NT2/D1 (cell line): ENCODE results near the gene AQP2.

Experiments used
- DNase-seq: peaks from one replicate; pipeline ENCODE4 v3.0.0-alpha.2; 2011; ENCODE audit warnings: low read depth, low spot score
- H3K27me3 ChIP-seq: 2 replicates; pipeline ENCODE4 v1.6.0; 2011; ENCODE audit warnings: mild to moderate bottlenecking; ENCODE audit not compliant: insufficient read length, insufficient read depth
- H3K36me3 ChIP-seq: 2 replicates; pipeline ENCODE4 v1.6.1; 2011; ENCODE audit warnings: mild to moderate bottlenecking, low read length, mixed read lengths; ENCODE audit not compliant: insufficient read depth, insufficient read length
- H3K4me1 ChIP-seq: 2 replicates; pipeline ENCODE4 v1.5.1; 2011; ENCODE audit not compliant: insufficient read depth, insufficient read length
- H3K4me3 ChIP-seq: 2 replicates; pipeline ENCODE4 v1.5.1; 2011; ENCODE audit warnings: low read depth; ENCODE audit not compliant: insufficient read length
- H3K9ac ChIP-seq: 2 replicates; pipeline ENCODE4 v1.6.0; 2011; ENCODE audit warnings: low read depth; ENCODE audit not compliant: insufficient read length
- H3K9me3 ChIP-seq: 2 replicates; pipeline ENCODE4 v1.5.1; 2011; ENCODE audit warnings: mild to moderate bottlenecking, low read length; ENCODE audit not compliant: insufficient read depth
- SUZ12 ChIP-seq: IDR thresholded peaks from 2 replicates; pipeline ENCODE4 v1.6.1; 2011; ENCODE audit not compliant: insufficient read length, insufficient read depth; ENCODE audit errors: extremely low read depth
- YY1 ChIP-seq: IDR thresholded peaks from 2 replicates; pipeline ENCODE4 v1.6.1; 2011; ENCODE audit not compliant: insufficient read length, insufficient read depth
- ZNF274 ChIP-seq: IDR thresholded peaks from 2 replicates; pipeline ENCODE4 v1.6.1; 2011; ENCODE audit warnings: mild to moderate bottlenecking, low read depth, low read length

Gene AQP2

GRCh38 chr12:49912345-49913255 lies 37.9 kb upstream of the AQP2 start:
- Histone ChIP-seq H3K9ac (no peak overlapping the region), H3K4me1 (peaks cover 34% of the 10 kb centered on the region)

GRCh38 chr12:49916129-49916919 lies 34.2 kb upstream of the AQP2 start:
- Histone ChIP-seq H3K4me3 (no peak overlapping the region), H3K9ac (no peak overlapping the region), H3K36me3 (no peaks in the 10 kb centered on the region), H3K27me3 (no peaks in the 10 kb centered on the region), H3K9me3 (no peaks in the 10 kb centered on the region), H3K4me1 (peaks cover 23% of the 10 kb centered on the region)
- no peak for DNase-seq
- TF ChIP-seq YY1 (no peak), SUZ12 (no peak), ZNF274 (no peak)

More at GRCh38 chr12:49912345-49913255, 37.9 kb upstream of the AQP2 start:
- Histone ChIP-seq H3K36me3 (no peaks in the 10 kb centered on the region), H3K27me3 (no peaks in the 10 kb centered on the region), H3K4me3 (no peak overlapping the region), H3K9me3 (no peaks in the 10 kb centered on the region)
- TF ChIP-seq ZNF274 (no peak), YY1 (no peak), SUZ12 (no peak)
- no peak for DNase-seq

- H3K9me3 ChIP-seq: no peaks in the 10 kb centered on the region
- peaks cover 2% of the 10 kb centered on the region for H3K27me3 ChIP-seq
- H3K36me3 ChIP-seq: no peaks in the 10 kb centered on the region
- no peak overlapping the region for H3K4me3 ChIP-seq
- peaks cover 23% of the 10 kb centered on the region for H3K4me1 ChIP-seq
- H3K9ac ChIP-seq: no peak overlapping the region
- TF ChIP-seq SUZ12 (no peak), ZNF274 (no peak), YY1 (no peak)
- no peak for DNase-seq
Observed at GRCh38 chr12:49917166-49917787, 33.3 kb upstream of the AQP2 start.

GRCh38 chr12:49917788-49918173 lies 32.8 kb upstream of the AQP2 start:
- Histone ChIP-seq H3K4me1 (peaks cover 19% of the 10 kb centered on the region), H3K9me3 (no peaks in the 10 kb centered on the region), H3K36me3 (no peaks in the 10 kb centered on the region), H3K9ac (no peak overlapping the region), H3K4me3 (no peak overlapping the region), H3K27me3 (peaks cover 4% of the 10 kb centered on the region)
- no peak for DNase-seq
- TF ChIP-seq YY1: no peak
- no peak for TF ChIP-seq ZNF274
- no peak for TF ChIP-seq SUZ12

GRCh38 chr12:49920241-49920914 lies 30.2 kb upstream of the AQP2 start:
- Histone ChIP-seq H3K4me3 (no peak overlapping the region), H3K4me1 (peaks cover 13% of the 10 kb centered on the region), H3K9ac (no peak overlapping the region), H3K36me3 (no peaks in the 10 kb centered on the region), H3K9me3 (no peaks in the 10 kb centered on the region), H3K27me3 (peaks cover 4% of the 10 kb centered on the region)
- TF ChIP-seq ZNF274 (no peak), YY1 (no peak), SUZ12 (no peak)
- no peak for DNase-seq

- Histone ChIP-seq H3K27me3 (peaks cover 4% of the 10 kb centered on the region), H3K36me3 (no peaks in the 10 kb centered on the region), H3K9me3 (no peaks in the 10 kb centered on the region), H3K4me3 (no peak overlapping the region), H3K9ac (no peak overlapping the region), H3K4me1 (peaks cover 13% of the 10 kb centered on the region)
- TF ChIP-seq YY1 (no peak), SUZ12 (no peak), ZNF274 (no peak)
- no peak for DNase-seq
Observed at GRCh38 chr12:49920915-49921286, 29.6 kb upstream of the AQP2 start.
